HEK293 (cell line): Measurements from ENCODE around the gene DIDO1.

Source experiments
- CTCF ChIA-PET: fragments of 350-600 bp; formaldehyde crosslinking; extraction: SDS; loops from one replicate; lab custom pipeline; 2021; ENCODE audit warnings: antibody characterized with exemption; lab: Yijun Ruan, JAX
- POLR2A ChIA-PET: fragments of 300-600 bp; formaldehyde crosslinking; extraction: SDS; loops from one replicate; lab custom pipeline; 2020; ENCODE audit warnings: antibody characterized with exemption, inconsistent platforms; lab: Yijun Ruan, JAX
- H3K27ac ChIP-seq: fragments of 200-500 bp; sonication (Bioruptor generic); 2 replicates; pipeline ENCODE4 v1.5.1; 2014; ENCODE audit warnings: low read depth, low read length, control low read depth, inconsistent platforms; ENCODE audit errors: extremely low read depth
- H3K36me3 ChIP-seq, 2 experiments: fragments of 200-500 bp in 1 of 2; sonication (Bioruptor generic) in 1 of 2; 1 replicate in 1 of 2; 2 replicates in 1 of 2; pipeline ENCODE4 v1.5.1; 2014 to 2017; ENCODE audit warnings: inconsistent platforms in 2 of 2, low read length in 2 of 2; ENCODE audit not compliant: control insufficient read depth in 2 of 2, insufficient read depth in 1 of 2
- H3K4me1 ChIP-seq: fragments of 200-500 bp; sonication (Bioruptor generic); 2 replicates; pipeline ENCODE4 v1.5.1; 2014; ENCODE audit warnings: mild to moderate bottlenecking, low read length, inconsistent platforms; ENCODE audit not compliant: control insufficient read depth, insufficient read depth
- H3K4me3 ChIP-seq: 2 replicates; pipeline ENCODE4 v1.5.1; 2011; ENCODE audit warnings: low read depth, mild to moderate bottlenecking, control low read depth, low read length, moderate library complexity
- H3K9me3 ChIP-seq: fragments of 200-500 bp; sonication (Bioruptor generic); 2 replicates; pipeline ENCODE4 v1.5.1; 2014; ENCODE audit warnings: low read depth, low read length, inconsistent platforms; ENCODE audit not compliant: control insufficient read depth, insufficient read depth
- EGR2 ChIP-seq: fragments of 450-650 bp; formaldehyde crosslinking; IDR thresholded peaks from 2 replicates; pipeline ENCODE4 v1.5.1; 2016; ENCODE audit warnings: low read depth, missing biosample characterization, missing genetic modification characterization
- GLIS1 ChIP-seq: fragments of 450-650 bp; formaldehyde crosslinking; IDR thresholded peaks from 2 replicates; pipeline ENCODE4 v1.5.1; 2016; ENCODE audit warnings: missing biosample characterization, missing genetic modification characterization
- GLIS2 ChIP-seq: fragments of 450-650 bp; formaldehyde crosslinking; IDR thresholded peaks from 2 replicates; pipeline ENCODE4 v1.5.1; 2016; ENCODE audit warnings: missing biosample characterization, missing genetic modification characterization
- PRDM10 ChIP-seq: fragments of 450-650 bp; formaldehyde crosslinking; IDR thresholded peaks from 2 replicates; pipeline ENCODE4 v1.5.1; 2016; ENCODE audit warnings: missing biosample characterization, missing genetic modification characterization
- SCRT2 ChIP-seq: fragments of 450-650 bp; formaldehyde crosslinking; IDR thresholded peaks from 2 replicates; pipeline ENCODE4 v1.5.1; 2016; ENCODE audit warnings: missing biosample characterization, missing genetic modification characterization
- SP2 ChIP-seq: fragments of 450-650 bp; formaldehyde crosslinking; IDR thresholded peaks from 2 replicates; pipeline ENCODE4 v1.5.1; 2016; ENCODE audit warnings: missing biosample characterization, missing genetic modification characterization
- SP3 ChIP-seq: fragments of 450-650 bp; formaldehyde crosslinking; IDR thresholded peaks from 2 replicates; pipeline ENCODE4 v1.5.1; 2016; ENCODE audit warnings: missing biosample characterization, missing genetic modification characterization
- ZBTB8A ChIP-seq: fragments of 450-650 bp; formaldehyde crosslinking; IDR thresholded peaks from 2 replicates; pipeline ENCODE4 v1.5.1; 2016; ENCODE audit warnings: missing biosample characterization, missing genetic modification characterization
- ZEB2 ChIP-seq: fragments of 450-650 bp; formaldehyde crosslinking; IDR thresholded peaks from 2 replicates; pipeline ENCODE4 v1.5.1; 2016; ENCODE audit warnings: missing biosample characterization, missing genetic modification characterization
- ZFP41 ChIP-seq: fragments of 450-650 bp; formaldehyde crosslinking; IDR thresholded peaks from 2 replicates; pipeline ENCODE4 v1.5.1; 2016; ENCODE audit warnings: missing biosample characterization, missing genetic modification characterization, borderline replicate concordance
- ZNF121 ChIP-seq: fragments of 450-650 bp; formaldehyde crosslinking; IDR thresholded peaks from 2 replicates; pipeline ENCODE4 v1.5.1; 2016; ENCODE audit warnings: missing biosample characterization, missing genetic modification characterization
- ZNF157 ChIP-seq: fragments of 450-650 bp; formaldehyde crosslinking; IDR thresholded peaks from 2 replicates; pipeline ENCODE4 v1.5.1; 2016; ENCODE audit warnings: missing biosample characterization, missing genetic modification characterization
- ZNF202 ChIP-seq: fragments of 450-650 bp; formaldehyde crosslinking; IDR thresholded peaks from 2 replicates; pipeline ENCODE4 v1.5.1; 2016; ENCODE audit warnings: missing biosample characterization, missing genetic modification characterization, borderline replicate concordance
- ZNF24 ChIP-seq: fragments of 450-650 bp; formaldehyde crosslinking; IDR thresholded peaks from 2 replicates; pipeline ENCODE4 v1.5.1; 2016; ENCODE audit warnings: missing biosample characterization, missing genetic modification characterization
- ZNF302 ChIP-seq: fragments of 450-650 bp; formaldehyde crosslinking; IDR thresholded peaks from 2 replicates; pipeline ENCODE4 v1.5.1; 2016; ENCODE audit warnings: missing biosample characterization, missing genetic modification characterization, low read depth
- ZNF529 ChIP-seq: fragments of 450-650 bp; formaldehyde crosslinking; IDR thresholded peaks from 2 replicates; pipeline ENCODE4 v1.5.1; 2017; ENCODE audit warnings: missing genetic modification characterization, missing biosample characterization; ENCODE audit not compliant: insufficient replicate concordance
- ZNF561 ChIP-seq: fragments of 450-650 bp; IDR thresholded peaks from 2 replicates; pipeline ENCODE4 v1.5.1; 2018; ENCODE audit warnings: missing biosample characterization, missing genetic modification characterization, borderline replicate concordance
- ZNF571 ChIP-seq: fragments of 450-650 bp; formaldehyde crosslinking; IDR thresholded peaks from 2 replicates; pipeline ENCODE4 v1.5.0; 2017; ENCODE audit warnings: missing biosample characterization, missing genetic modification characterization
- ZNF623 ChIP-seq: fragments of 450-650 bp; formaldehyde crosslinking; IDR thresholded peaks from 2 replicates; pipeline ENCODE4 v1.5.1; 2016; ENCODE audit warnings: missing biosample characterization, missing genetic modification characterization
- ZNF645 ChIP-seq: fragments of 450-650 bp; formaldehyde crosslinking; IDR thresholded peaks from 2 replicates; pipeline ENCODE4; 2016; ENCODE audit warnings: missing biosample characterization, missing genetic modification characterization
- ZNF654 ChIP-seq: fragments of 450-650 bp; formaldehyde crosslinking; IDR thresholded peaks from 2 replicates; pipeline ENCODE4 v1.5.1; 2016; ENCODE audit warnings: low read depth, missing biosample characterization, missing genetic modification characterization
- ZNF658 ChIP-seq: fragments of 450-650 bp; formaldehyde crosslinking; IDR thresholded peaks from 2 replicates; pipeline ENCODE4; 2016; ENCODE audit warnings: missing biosample characterization, missing genetic modification characterization
- ZNF747 ChIP-seq: fragments of 450-650 bp; formaldehyde crosslinking; IDR thresholded peaks from 2 replicates; pipeline ENCODE4 v1.5.1; 2016; ENCODE audit warnings: missing biosample characterization, missing genetic modification characterization
- ZNF837 ChIP-seq: fragments of 450-650 bp; formaldehyde crosslinking; IDR thresholded peaks from 2 replicates; pipeline ENCODE4 v1.5.1; 2016; ENCODE audit warnings: missing biosample characterization, missing genetic modification characterization
- TF ChIP-seq, protein P1 (sequence below): fragments of 450-650 bp; formaldehyde crosslinking; IDR thresholded peaks from 2 replicates; pipeline ENCODE4 v1.5.1; 2016; ENCODE audit warnings: missing biosample characterization, missing genetic modification characterization

Gene DIDO1

DNA sequence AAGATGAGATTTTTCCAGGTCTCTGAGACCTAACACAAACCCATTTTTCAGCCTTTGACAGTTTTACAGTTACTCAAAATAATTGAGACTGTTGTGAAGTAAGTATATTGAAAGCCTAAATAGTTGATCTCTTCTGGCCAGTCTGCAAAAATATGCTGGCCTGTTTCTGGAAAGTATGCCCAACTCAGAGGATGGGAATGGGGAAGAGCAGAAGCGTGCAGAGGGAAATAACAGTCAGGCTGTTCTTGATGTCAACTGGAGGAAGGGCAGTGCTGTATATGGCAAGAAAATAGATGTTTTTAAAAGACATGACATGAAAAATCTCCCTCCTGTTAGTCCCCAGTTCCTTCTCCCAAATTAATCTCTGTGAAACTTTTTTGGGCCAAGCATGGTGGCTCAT, 15.5 kb upstream of the DIDO1 start:
- ChIA-PET POLR2A (no interaction called here), CTCF (no interaction called here)

DNA sequence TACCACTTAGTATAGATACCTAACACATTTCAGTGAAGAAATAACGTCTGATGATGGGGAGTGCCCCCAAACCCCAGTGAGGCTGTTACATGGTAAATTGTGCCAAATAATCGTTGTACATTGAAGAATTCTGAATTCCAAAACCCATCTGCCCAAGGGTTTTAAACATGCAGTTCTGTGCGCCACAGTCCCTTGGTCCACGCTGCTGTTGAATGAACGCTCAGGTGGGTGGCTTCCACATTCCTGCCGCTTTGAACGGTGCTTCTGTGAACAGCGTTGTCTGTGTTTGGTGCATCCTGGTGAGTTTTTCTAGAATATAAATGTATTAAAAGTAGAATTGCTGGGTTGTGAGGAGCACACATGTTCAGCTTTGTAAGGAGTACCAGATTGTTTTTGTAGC, 14.6 kb upstream of the DIDO1 start:
- Histone ChIP-seq H3K4me3 (no peak overlapping the region), H3K27ac (no peak overlapping the region), H3K9me3 (no peaks in the 10 kb centered on the region)
- CTCF ChIA-PET = interaction anchor here (0.5 kb wide), 1 partner anchor 40 kb away, joined by 3 read pairs; no protein-coding TSS in a partner anchor
- TF ChIP-seq ZNF623 (tag by site-specific recombination) (peak; percentile 61), ZNF121 (no peak)
- TF ChIP-seq, all 188 proteins: peak for 1
- POLR2A ChIA-PET = no interaction called here
- H3K36me3 ChIP-seq = peaks cover 4 to 54% of the 10 kb centered on the region in 2 experiments
- peaks cover 9% of the 10 kb centered on the region; the same call in 1 of the 2 replicates for H3K4me1 ChIP-seq

More for the DNA sequence above, 15.5 kb upstream of the DIDO1 start:
- Histone ChIP-seq H3K36me3 (peaks cover 0 to 61% of the 10 kb centered on the region in 2 experiments), H3K4me1 (peaks cover 9% of the 10 kb centered on the region; the same call in 1 of the 2 replicates), H3K27ac (no peak overlapping the region), H3K4me3 (no peak overlapping the region), H3K9me3 (no peaks in the 10 kb centered on the region)
- no peak for TF ChIP-seq EGR2 (tag by site-specific recombination)
- TF ChIP-seq ZNF658 (tag by site-specific recombination) = no peak
- no peak for TF ChIP-seq ZNF157 (tag by site-specific recombination)
- TF ChIP-seq, protein P1, sequence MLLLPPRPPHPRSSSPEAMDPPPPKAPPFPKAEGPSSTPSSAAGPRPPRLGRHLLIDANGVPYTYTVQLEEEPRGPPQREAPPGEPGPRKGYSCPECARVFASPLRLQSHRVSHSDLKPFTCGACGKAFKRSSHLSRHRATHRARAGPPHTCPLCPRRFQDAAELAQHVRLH (tag by site-specific recombination) = no peak

- peaks cover 4 to 54% of the 10 kb centered on the region in 2 experiments for H3K36me3 ChIP-seq
- POLR2A ChIA-PET = interaction anchor here (0.6 to 2.2 kb wide), 8 partner anchors 10 to 76 kb away, joined by 3 to 13 read pairs (median 3); partner anchors contain the start of gene DIDO1
- peak within 1 kb of the TSS; percentile 88 for H3K4me3 ChIP-seq
- H3K9me3 ChIP-seq = no peaks in the 10 kb centered on the region
- H3K27ac ChIP-seq = peak within 1 kb of the TSS; percentile 88
- CTCF ChIA-PET = interaction anchor here (0.7 to 1.6 kb wide), 6 partner anchors 9 to 71 kb away, joined by 3 to 12 read pairs (median 4); partner anchors contain the start of gene DIDO1
- H3K4me1 ChIP-seq = peaks cover 9% of the 10 kb centered on the region; the same call in 1 of the 2 replicates
- no peak for TF ChIP-seq ZNF202
- TF ChIP-seq PRDM10 (tag by site-specific recombination) = peak; percentile 28; the same call in 1 of the 2 replicates
- TF ChIP-seq ZNF837 (tag by site-specific recombination) = no peak
- TF ChIP-seq ZNF654 (tag by site-specific recombination) = no peak
- TF ChIP-seq SP2 (tag by site-specific recombination) = 0 out of 2 replicates have a peak, but pooled peaks have one; percentile 15
- no peak for TF ChIP-seq ZNF302
- TF ChIP-seq ZNF561 (tag by site-specific recombination) = no peak; the same call in 1 of the 2 replicates
- no peak for TF ChIP-seq ZNF529
- TF ChIP-seq ZNF571 (tag by site-specific recombination) = no peak
- TF ChIP-seq ZBTB8A (tag by site-specific recombination) = peak; percentile 39
- 0 out of 2 replicates have a peak, but pooled peaks have one; percentile 33 for TF ChIP-seq GLIS2 (tag by site-specific recombination)
- TF ChIP-seq ZNF747 = no peak
- TF ChIP-seq EGR2 (tag by site-specific recombination) = peak; percentile 57
- no peak for TF ChIP-seq ZNF24 (tag by site-specific recombination)
- TF ChIP-seq ZEB2 = 0 out of 2 replicates have a peak, but pooled peaks have one; percentile 21
- TF ChIP-seq ZNF645 (tag by site-specific recombination) = no peak
- no peak for TF ChIP-seq ZFP41 (tag by site-specific recombination)
- 0 out of 2 replicates have a peak, but pooled peaks have one; percentile 2 for TF ChIP-seq GLIS1 (tag by site-specific recombination)
- peak; percentile 11; the same call in 1 of the 2 replicates for TF ChIP-seq SCRT2 (tag by site-specific recombination)
- TF ChIP-seq SP3 (tag by site-specific recombination) = no peak
These were observed 12.0 kb upstream of the DIDO1 start, which contains the start of gene GID8 for GRCh38 chr20:62938105-62938888. Gene GID8, plus strand, starts transcription at chr20:62938147. Its CDS starts 3,356 bp downstream, at chr20:62941503.
